Measurements from ENCODE around the gene PSMB9. TPM values are rescaled to one million over a fixed set of nuclear protein-coding genes. Genes with fewer than 3 reads are reported as not detected.

PSMB9 gene
- total and polyA plus RNA-seq, 2 of the 4 experiments (the other 2 are of a cell fraction) = 9.0 to 12.8 TPM

DNA sequence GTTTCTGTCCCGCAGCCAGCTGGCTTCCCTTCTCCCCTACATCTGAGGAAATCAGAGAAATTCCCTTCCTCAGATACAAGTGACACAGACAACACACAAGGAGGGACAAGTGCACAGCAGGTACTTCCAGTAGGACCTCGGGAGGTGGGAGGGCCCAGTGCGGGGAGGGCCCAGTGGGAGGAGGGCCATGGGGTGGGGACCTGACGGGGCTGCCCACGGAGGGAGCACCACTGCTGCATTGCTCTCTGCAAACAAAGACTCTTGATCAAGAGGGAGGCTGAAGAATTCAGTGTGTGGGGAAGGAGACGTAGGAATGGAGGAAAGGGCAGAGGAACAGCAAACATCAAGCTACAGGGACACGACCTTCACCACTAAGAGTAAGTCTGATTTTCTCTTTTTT lies 24.5 kb upstream of the PSMB9 start:
- H3K4me2 ChIP-seq (ENCODE audit: low read depth, low read length) = no peak overlapping the region
- no peaks in the 10 kb centered on the region for H4K20me1 ChIP-seq (ENCODE audit: insufficient read depth, low read length)
- no peak overlapping the region for H3K4me3 ChIP-seq (ENCODE audit: insufficient read depth, low read depth, low read length)
- no peak overlapping the region for H3K23ac ChIP-seq (ENCODE audit: low read depth, low read length)
- no peak overlapping the region for H2BK120ac ChIP-seq (ENCODE audit: low read depth, low read length)
- H2BK15ac ChIP-seq (ENCODE audit: low read depth, low read length) = no peak overlapping the region
- no peak overlapping the region for H3K18ac ChIP-seq (ENCODE audit: low read depth, low read length)
- dilution Hi-C loops (cut with HindIII; ENCODE audit: low sequenced_read_pairs, unreplicated experiment) = no loop called here
- in situ Hi-C loops (cut with MboI; ENCODE audit: low sequenced_read_pairs) = no loop called here
- no peak overlapping the region for H2AFZ ChIP-seq (replicated peaks; ENCODE audit: low read length, poor library complexity)
- no peak overlapping the region for H3K56ac ChIP-seq (ENCODE audit: extremely low read depth, insufficient read depth, low read length)
- no peaks in the 10 kb centered on the region for H3K9me3 ChIP-seq (ENCODE audit: control insufficient read depth, insufficient read depth, low read length)
- ChIA-PET CTCF (interaction anchor here (2.5 kb wide), 1 partner anchor 9 kb away, joined by 10 read pairs; the partner anchor contains the start of gene TAP2), POLR2A (ENCODE audit: unreplicated experiment) (no interaction called here)
- H4K91ac ChIP-seq (ENCODE audit: insufficient read depth, low read depth, low read length) = no peak overlapping the region
- peaks cover 24% of the 10 kb centered on the region for H3K36me3 ChIP-seq (ENCODE audit: control insufficient read depth, insufficient read depth, low read length)
- TF ChIP-seq FOS (IDR thresholded peaks at IDR 0.05; ENCODE audit: low read depth, low read length) (no peak), NFE2L2 (IDR thresholded peaks at IDR 0.05; ENCODE audit: low read depth, low read length) (no peak), CHD1 (IDR thresholded peaks at IDR 0.05; ENCODE audit: low read depth, low read length) (no peak), RAD21 (IDR thresholded peaks at IDR 0.05; ENCODE audit: low read length) (no peak), RCOR1 (IDR thresholded peaks at IDR 0.05; ENCODE audit: insufficient replicate concordance, low read length) (no peak), MAZ (IDR thresholded peaks at IDR 0.05; ENCODE audit: borderline replicate concordance, low read depth, low read length) (no peak), MAFK (IDR thresholded peaks at IDR 0.05; ENCODE audit: low read depth, low read length) (no peak), BHLHE40 (IDR thresholded peaks at IDR 0.05; ENCODE audit: low read depth, low read length) (no peak), RFX5 (IDR thresholded peaks at IDR 0.05; ENCODE audit: low read depth, low read length) (no peak), SMC3 (IDR thresholded peaks at IDR 0.05; ENCODE audit: low read depth, low read length) (no peak), MXI1 (IDR thresholded peaks at IDR 0.05; ENCODE audit: borderline replicate concordance, low read depth, low read length) (no peak), POLR2A (IDR thresholded peaks at IDR 0.05; ENCODE audit: low read depth, low read length) (no peak), CEBPB (IDR thresholded peaks at IDR 0.05; ENCODE audit: low read depth, low read length) (no peak)
- TF ChIP-seq, protein P1, sequence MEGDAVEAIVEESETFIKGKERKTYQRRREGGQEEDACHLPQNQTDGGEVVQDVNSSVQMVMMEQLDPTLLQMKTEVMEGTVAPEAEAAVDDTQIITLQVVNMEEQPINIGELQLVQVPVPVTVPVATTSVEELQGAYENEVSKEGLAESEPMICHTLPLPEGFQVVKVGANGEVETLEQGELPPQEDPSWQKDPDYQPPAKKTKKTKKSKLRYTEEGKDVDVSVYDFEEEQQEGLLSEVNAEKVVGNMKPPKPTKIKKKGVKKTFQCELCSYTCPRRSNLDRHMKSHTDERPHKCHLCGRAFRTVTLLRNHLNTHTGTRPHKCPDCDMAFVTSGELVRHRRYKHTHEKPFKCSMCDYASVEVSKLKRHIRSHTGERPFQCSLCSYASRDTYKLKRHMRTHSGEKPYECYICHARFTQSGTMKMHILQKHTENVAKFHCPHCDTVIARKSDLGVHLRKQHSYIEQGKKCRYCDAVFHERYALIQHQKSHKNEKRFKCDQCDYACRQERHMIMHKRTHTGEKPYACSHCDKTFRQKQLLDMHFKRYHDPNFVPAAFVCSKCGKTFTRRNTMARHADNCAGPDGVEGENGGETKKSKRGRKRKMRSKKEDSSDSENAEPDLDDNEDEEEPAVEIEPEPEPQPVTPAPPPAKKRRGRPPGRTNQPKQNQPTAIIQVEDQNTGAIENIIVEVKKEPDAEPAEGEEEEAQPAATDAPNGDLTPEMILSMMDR (conservative IDR thresholded peaks at IDR 0.05; ENCODE audit: low read depth, low read length) = no peak
- TF ChIP-seq, protein P2, sequence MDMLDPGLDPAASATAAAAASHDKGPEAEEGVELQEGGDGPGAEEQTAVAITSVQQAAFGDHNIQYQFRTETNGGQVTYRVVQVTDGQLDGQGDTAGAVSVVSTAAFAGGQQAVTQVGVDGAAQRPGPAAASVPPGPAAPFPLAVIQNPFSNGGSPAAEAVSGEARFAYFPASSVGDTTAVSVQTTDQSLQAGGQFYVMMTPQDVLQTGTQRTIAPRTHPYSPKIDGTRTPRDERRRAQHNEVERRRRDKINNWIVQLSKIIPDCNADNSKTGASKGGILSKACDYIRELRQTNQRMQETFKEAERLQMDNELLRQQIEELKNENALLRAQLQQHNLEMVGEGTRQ (IDR thresholded peaks at IDR 0.05; ENCODE audit: low read depth, low read length) = no peak
- TF ChIP-seq, protein P3, sequence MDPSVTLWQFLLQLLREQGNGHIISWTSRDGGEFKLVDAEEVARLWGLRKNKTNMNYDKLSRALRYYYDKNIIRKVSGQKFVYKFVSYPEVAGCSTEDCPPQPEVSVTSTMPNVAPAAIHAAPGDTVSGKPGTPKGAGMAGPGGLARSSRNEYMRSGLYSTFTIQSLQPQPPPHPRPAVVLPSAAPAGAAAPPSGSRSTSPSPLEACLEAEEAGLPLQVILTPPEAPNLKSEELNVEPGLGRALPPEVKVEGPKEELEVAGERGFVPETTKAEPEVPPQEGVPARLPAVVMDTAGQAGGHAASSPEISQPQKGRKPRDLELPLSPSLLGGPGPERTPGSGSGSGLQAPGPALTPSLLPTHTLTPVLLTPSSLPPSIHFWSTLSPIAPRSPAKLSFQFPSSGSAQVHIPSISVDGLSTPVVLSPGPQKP (IDR thresholded peaks at IDR 0.05; ENCODE audit: borderline replicate concordance, low read depth, low read length) = no peak
- H3K14ac ChIP-seq (replicated peaks; ENCODE audit: low read depth, low read length) = no peak overlapping the region
- no peaks in the 10 kb centered on the region for H3K9me1 ChIP-seq (ENCODE audit: insufficient read depth, low read length)
- no peak for DNase-seq
- no CpG with 5 or more reads among the region's 7 CpGs for WGBS, 2 experiments (ENCODE audit: extremely low coverage in 2 of 2, insufficient read length in 1 of 2)
- no peak overlapping the region for H2AK5ac ChIP-seq (ENCODE audit: low read depth, low read length)
- H2BK5ac ChIP-seq (ENCODE audit: low read depth, low read length, poor library complexity, severe bottlenecking) = no peak overlapping the region
- H2AK9ac ChIP-seq (replicated peaks; ENCODE audit: low read depth, low read length, poor library complexity) = no peak overlapping the region
- no peak overlapping the region for H3K27ac ChIP-seq (ENCODE audit: insufficient read depth, low read length)
- H3K79me1 ChIP-seq (ENCODE audit: low read depth in 1 of 2, low read length in 2 of 2) = no peaks in the 10 kb centered on the region
- no peak overlapping the region for H4K5ac ChIP-seq (ENCODE audit: low read depth, low read length)
- H3K27me3 ChIP-seq (ENCODE audit: control insufficient read depth, insufficient read depth, low read length) = no peaks in the 10 kb centered on the region
- no peak overlapping the region for H3K4ac ChIP-seq (ENCODE audit: low read depth, low read length)
- H2BK20ac ChIP-seq (ENCODE audit: low read depth, low read length) = no peak overlapping the region
- BruUV-seq (replicated peaks) = no TSS peak
- H4K8ac ChIP-seq (ENCODE audit: low read depth in 2 of 2, low read length in 2 of 2) = no peak overlapping the region
- no peak for ATAC-seq (ENCODE audit: low read depth)
- peaks cover 2% of the 10 kb centered on the region; the same call in 1 of the 2 replicates for H3K4me1 ChIP-seq (ENCODE audit: control insufficient read depth, insufficient read depth, low read length)
- no peak overlapping the region for H3K9ac ChIP-seq (ENCODE audit: low read depth, low read length)
- intact Hi-C loops (cut with micrococcal nuclease) = no loop called here

Data from IMR-90 (cell line).